SU-DHL-6 (cell line): ENCODE results near the gene OLFML2B.
A peak's percentile ranks its signal among the peaks of the same experiment; 100 is the strongest.

ENCODE experiments used
- H2AFZ ChIP-seq: fragments of 200-600 bp; sonication (generic); 2 replicates; pipeline ENCODE4 v1.6.1; 2014; ENCODE audit warnings: low read depth, mild to moderate bottlenecking, moderate library complexity, mixed read lengths, antibody characterized with exemption, low read length; ENCODE audit not compliant: severe bottlenecking
- H3F3A ChIP-seq: fragments of 200-600 bp; shearing (Covaris generic); 2 replicates; pipeline ENCODE4 v1.6.0; 2016; ENCODE audit warnings: antibody characterized with exemption, mild to moderate bottlenecking; ENCODE audit not compliant: insufficient read depth
- H3K27ac ChIP-seq: fragments of 200-600 bp; sonication (generic); 2 replicates; pipeline ENCODE4 v1.5.1; 2016; ENCODE audit warnings: low read depth, mild to moderate bottlenecking, low read length, moderate library complexity, mixed read lengths
- H3K27me3 ChIP-seq: fragments of 200-600 bp; sonication (generic), shearing (Covaris generic); 2 replicates; pipeline ENCODE4 v1.6.0; 2014; ENCODE audit warnings: mild to moderate bottlenecking, low read length
- H3K36me3 ChIP-seq: fragments of 200-600 bp; sonication (generic); 2 replicates; pipeline ENCODE4 v1.6.1; 2014; ENCODE audit warnings: mild to moderate bottlenecking, low read length, mixed read lengths
- H3K4me2 ChIP-seq: fragments of 300-600, 200-600 bp; shearing (Covaris generic), sonication (generic); 2 replicates; pipeline ENCODE4 v1.6.0; 2014; ENCODE audit warnings: low read length, low read depth, mild to moderate bottlenecking; ENCODE audit not compliant: poor library complexity, severe bottlenecking
- H3K4me3 ChIP-seq: fragments of 200-600 bp; sonication (generic); 2 replicates; pipeline ENCODE4 v1.5.1; 2014; ENCODE audit warnings: antibody characterized with exemption, low read length, mild to moderate bottlenecking, mixed read lengths; ENCODE audit not compliant: insufficient read depth, poor library complexity, severe bottlenecking
- H3K79me2 ChIP-seq: fragments of 200-600 bp; sonication (generic); 2 replicates; pipeline ENCODE4 v1.6.1; 2014; ENCODE audit warnings: mild to moderate bottlenecking, low read length, moderate library complexity; ENCODE audit not compliant: insufficient read depth
- H3K9ac ChIP-seq: fragments of 200-600 bp; sonication (generic); 2 replicates; pipeline ENCODE4 v1.7.0; 2014; ENCODE audit warnings: mild to moderate bottlenecking, low read length
- H3K9me2 ChIP-seq: fragments of 200-600 bp; sonication (generic); replicated peaks from 2 replicates; pipeline ENCODE4 v1.6.1; 2014; ENCODE audit warnings: low read length; ENCODE audit not compliant: insufficient read depth
- H3K9me3 ChIP-seq: fragments of 200-600 bp; sonication (generic); 2 replicates; pipeline ENCODE4 v1.6.1; 2014; ENCODE audit warnings: low read length, mixed read lengths; ENCODE audit not compliant: insufficient read depth
- H4K20me1 ChIP-seq: fragments of 200-600 bp; sonication (generic); 2 replicates; pipeline ENCODE4 v1.6.1; 2014; ENCODE audit warnings: low read depth, mild to moderate bottlenecking, antibody characterized with exemption, low read length, moderate library complexity, mixed read lengths
- EZH2phosphoT487 ChIP-seq: fragments of 200-600 bp; sonication (generic), shearing (Covaris generic); conservative IDR thresholded peaks from 2 replicates; pipeline ENCODE4 v1.6.1; 2018; ENCODE audit warnings: mild to moderate bottlenecking, antibody characterized with exemption, low read length, moderate library complexity, mixed read lengths
- TF ChIP-seq, protein P1 (sequence below): fragments of 200-600 bp; sonication (generic); IDR thresholded peaks from one replicate; pipeline ENCODE4 v1.5.1; 2017; ENCODE audit warnings: antibody characterized with exemption, mild to moderate bottlenecking, low read length, moderate library complexity; ENCODE audit not compliant: insufficient read depth, poor library complexity, severe bottlenecking

OLFML2B gene

DNA sequence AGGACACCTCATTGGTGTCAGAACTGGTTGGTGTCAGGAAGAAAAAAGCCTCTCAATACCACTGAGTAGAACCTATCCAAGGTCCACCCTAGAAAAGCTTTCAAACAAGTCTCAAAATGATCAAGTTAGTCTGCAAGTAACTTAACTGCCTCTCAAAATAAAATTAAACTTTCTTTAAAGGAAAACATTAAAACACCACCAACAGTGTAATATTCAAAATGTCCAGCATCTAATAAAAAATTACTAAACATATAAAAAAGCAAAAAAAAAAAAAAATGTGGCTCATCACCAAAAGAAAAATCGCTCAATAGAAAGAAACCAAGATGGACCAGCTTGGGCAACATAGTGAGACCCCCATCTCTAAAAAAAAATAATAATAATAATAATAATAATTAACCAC is 18.7 kb upstream of the OLFML2B start:
- no peaks in the 10 kb centered on the region for H4K20me1 ChIP-seq
- no peak overlapping the region for H2AFZ ChIP-seq
- H3K9me3 ChIP-seq: no peaks in the 10 kb centered on the region
- no peak overlapping the region for H3K4me2 ChIP-seq
- no peak overlapping the region for H3K4me3 ChIP-seq
- no peaks in the 10 kb centered on the region for H3K27me3 ChIP-seq
- H3K9ac ChIP-seq: no peak overlapping the region
- no peaks in the 10 kb centered on the region for H3K9me2 ChIP-seq
- H3K79me2 ChIP-seq: no peaks in the 10 kb centered on the region
- H3K27ac ChIP-seq: no peak overlapping the region
- no peaks in the 10 kb centered on the region for H3F3A ChIP-seq
- no peak for TF ChIP-seq EZH2phosphoT487
- TF ChIP-seq, protein P1, sequence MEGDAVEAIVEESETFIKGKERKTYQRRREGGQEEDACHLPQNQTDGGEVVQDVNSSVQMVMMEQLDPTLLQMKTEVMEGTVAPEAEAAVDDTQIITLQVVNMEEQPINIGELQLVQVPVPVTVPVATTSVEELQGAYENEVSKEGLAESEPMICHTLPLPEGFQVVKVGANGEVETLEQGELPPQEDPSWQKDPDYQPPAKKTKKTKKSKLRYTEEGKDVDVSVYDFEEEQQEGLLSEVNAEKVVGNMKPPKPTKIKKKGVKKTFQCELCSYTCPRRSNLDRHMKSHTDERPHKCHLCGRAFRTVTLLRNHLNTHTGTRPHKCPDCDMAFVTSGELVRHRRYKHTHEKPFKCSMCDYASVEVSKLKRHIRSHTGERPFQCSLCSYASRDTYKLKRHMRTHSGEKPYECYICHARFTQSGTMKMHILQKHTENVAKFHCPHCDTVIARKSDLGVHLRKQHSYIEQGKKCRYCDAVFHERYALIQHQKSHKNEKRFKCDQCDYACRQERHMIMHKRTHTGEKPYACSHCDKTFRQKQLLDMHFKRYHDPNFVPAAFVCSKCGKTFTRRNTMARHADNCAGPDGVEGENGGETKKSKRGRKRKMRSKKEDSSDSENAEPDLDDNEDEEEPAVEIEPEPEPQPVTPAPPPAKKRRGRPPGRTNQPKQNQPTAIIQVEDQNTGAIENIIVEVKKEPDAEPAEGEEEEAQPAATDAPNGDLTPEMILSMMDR: no peak
- H3K36me3 ChIP-seq: no peaks in the 10 kb centered on the region

DNA sequence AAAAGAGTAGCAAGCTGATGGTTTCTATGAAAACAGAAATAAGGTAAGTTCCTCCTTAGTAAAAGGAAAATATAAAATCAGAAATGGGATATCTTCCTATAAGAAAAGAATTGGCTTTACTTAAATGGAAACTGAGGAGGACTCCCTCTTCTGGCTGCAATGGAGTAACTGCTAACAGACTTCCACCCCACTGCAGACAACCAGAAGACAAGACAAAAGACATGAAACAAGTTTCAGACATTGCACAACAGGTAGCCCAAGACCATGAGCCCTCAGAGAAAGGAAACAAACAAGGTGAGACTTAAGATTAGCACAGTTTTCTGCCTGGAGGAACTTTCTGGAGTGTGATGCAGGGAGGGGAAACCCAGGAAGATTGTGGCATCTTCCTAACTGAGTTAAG is 17.0 kb upstream of the OLFML2B start:
- H3K27ac ChIP-seq: no peak overlapping the region
- no peaks in the 10 kb centered on the region for H3K27me3 ChIP-seq
- no peaks in the 10 kb centered on the region for H3K9me3 ChIP-seq
- no peaks in the 10 kb centered on the region for H3K36me3 ChIP-seq
- no peak overlapping the region for H3K4me3 ChIP-seq
- H3K9me2 ChIP-seq: no peaks in the 10 kb centered on the region
- TF ChIP-seq, protein P1: peak; percentile 46
- no peak for TF ChIP-seq EZH2phosphoT487
- H3K79me2 ChIP-seq: no peaks in the 10 kb centered on the region
- H3K4me2 ChIP-seq: no peak overlapping the region
- no peak overlapping the region for H3K9ac ChIP-seq
- no peaks in the 10 kb centered on the region for H3F3A ChIP-seq
- H4K20me1 ChIP-seq: no peaks in the 10 kb centered on the region
- H2AFZ ChIP-seq: no peak overlapping the region

DNA sequence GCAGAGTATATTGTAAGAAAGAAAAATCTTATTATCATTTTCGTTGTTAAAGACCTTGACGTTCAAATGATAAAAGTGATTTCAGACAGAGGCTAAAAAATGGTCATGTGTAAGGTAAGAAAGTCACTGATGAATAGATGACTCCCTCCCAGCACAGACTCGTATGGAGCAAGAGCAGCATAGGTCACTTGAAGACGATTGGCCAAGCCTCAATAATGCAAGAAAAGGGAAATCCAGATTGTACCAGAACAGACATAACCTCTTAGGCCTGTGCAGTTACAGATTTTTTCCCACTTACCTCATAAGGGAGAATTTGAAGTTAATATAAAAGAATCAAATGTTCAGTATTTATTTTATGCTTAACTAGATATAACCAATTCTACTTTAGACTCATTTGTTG is 16.3 kb upstream of the OLFML2B start:
- H2AFZ ChIP-seq: no peak overlapping the region
- no peak for TF ChIP-seq EZH2phosphoT487
- TF ChIP-seq, protein P1: no peak

More for the DNA sequence above, 16.3 kb upstream of the OLFML2B start:
- Histone ChIP-seq H3K79me2 (no peaks in the 10 kb centered on the region), H3K36me3 (no peaks in the 10 kb centered on the region), H3F3A (no peaks in the 10 kb centered on the region), H3K4me3 (no peak overlapping the region), H3K9ac (no peak overlapping the region), H4K20me1 (no peaks in the 10 kb centered on the region), H3K4me2 (no peak overlapping the region), H3K9me3 (no peaks in the 10 kb centered on the region), H3K27ac (no peak overlapping the region), H3K9me2 (no peaks in the 10 kb centered on the region), H3K27me3 (no peaks in the 10 kb centered on the region)
